Keratinocyte (primary cell): Measurements from ENCODE around the gene PPM1H. TPM values are rescaled to one million over a fixed set of nuclear protein-coding genes. Genes with fewer than 3 reads are reported as not detected.

Experiments
- DNase-seq: peaks from one replicate; pipeline ENCODE4 v3.0.0-alpha.2; 2011; ENCODE audit warnings: low read depth, missing footprints, low spot score
- FAIRE-seq: peaks from 2 replicates; lab custom pipeline; 2011; peaks lifted over from hg19 to GRCh38; lab: Jason Lieb, UNC
- H2AFZ ChIP-seq: 2 replicates; pipeline ENCODE4 v1.6.0; 2012; ENCODE audit warnings: low read length, control low read depth, inconsistent platforms; ENCODE audit not compliant: control insufficient read depth
- H3K27ac ChIP-seq: 2 replicates; pipeline ENCODE4 v1.5.1; 2011; ENCODE audit warnings: low read length; ENCODE audit not compliant: control insufficient read depth, insufficient read depth
- H3K27me3 ChIP-seq: 3 replicates; pipeline ENCODE4 v1.6.0; 2011; ENCODE audit warnings: low read length; ENCODE audit not compliant: control insufficient read depth, insufficient read depth; ENCODE audit errors: extremely low read depth
- H3K36me3 ChIP-seq, 2 experiments: 2 replicates in 1 of 2; 3 replicates in 1 of 2; pipeline ENCODE4 v1.5.1; 2011; ENCODE audit warnings: low read length in 2 of 2, mild to moderate bottlenecking in 1 of 2; ENCODE audit not compliant: control insufficient read depth in 2 of 2, insufficient read depth in 2 of 2; ENCODE audit errors: extremely low read depth in 1 of 2
- H3K4me1 ChIP-seq: 3 replicates; pipeline ENCODE4 v1.5.1; 2011; ENCODE audit warnings: low read length; ENCODE audit not compliant: control insufficient read depth, insufficient read depth; ENCODE audit errors: extremely low read depth
- H3K4me2 ChIP-seq: 3 replicates; pipeline ENCODE4 v1.6.0; 2011; ENCODE audit warnings: low read depth, low read length; ENCODE audit not compliant: control insufficient read depth, insufficient read depth; ENCODE audit errors: extremely low read depth
- H3K4me3 ChIP-seq, 3 experiments: fragments of 200-600 bp in 1 of 3; sonication (generic) in 1 of 3; 2 replicates in 2 of 3; 3 replicates in 1 of 3; pipeline ENCODE4 v1.5.1; 2011 to 2016; ENCODE audit warnings: low read length in 3 of 3, mild to moderate bottlenecking in 3 of 3, control low read depth in 2 of 3, inconsistent platforms in 1 of 3, low read depth in 1 of 3, mixed read lengths in 1 of 3, mixed run types in 1 of 3, moderate library complexity in 1 of 3; ENCODE audit not compliant: control insufficient read depth in 2 of 3, insufficient read depth in 2 of 3; ENCODE audit errors: extremely low read depth in 1 of 3
- H3K79me2 ChIP-seq: 2 replicates; pipeline ENCODE4 v1.6.0; 2012; ENCODE audit warnings: low read length; ENCODE audit not compliant: control insufficient read depth, insufficient read depth
- H3K9ac ChIP-seq: 3 replicates; pipeline ENCODE4 v1.6.0; 2011; ENCODE audit warnings: low read length; ENCODE audit not compliant: control insufficient read depth, insufficient read depth; ENCODE audit errors: extremely low read depth
- H3K9me1 ChIP-seq: 3 replicates; pipeline ENCODE4 v1.6.0; 2011; ENCODE audit warnings: low read length; ENCODE audit not compliant: control insufficient read depth, insufficient read depth; ENCODE audit errors: extremely low read depth
- H3K9me3 ChIP-seq: 2 replicates; pipeline ENCODE4 v1.5.1; 2012; ENCODE audit warnings: low read depth, low read length; ENCODE audit not compliant: control insufficient read depth
- H4K20me1 ChIP-seq: 3 replicates; pipeline ENCODE4 v1.6.0; 2011; ENCODE audit warnings: low read length; ENCODE audit not compliant: control insufficient read depth, insufficient read depth; ENCODE audit errors: extremely low read depth
- EZH2 ChIP-seq: IDR thresholded peaks from one replicate; pipeline ENCODE4 v1.6.1; 2012; ENCODE audit warnings: inconsistent platforms, mild to moderate bottlenecking, low read length, moderate library complexity
- dilution Hi-C: fragments of 300-500 bp; cut with MboI; formaldehyde crosslinking; loops from one replicate; pipeline ENCODE4 v1.7.0; 2020; ENCODE audit warnings: low sequenced_read_pairs; ENCODE audit not compliant: extremely low pct_ligation_motif_present
- polyA plus RNA-seq, 5 experiments: library from polyadenylated mRNA; depleted of rRNA in 3 of 5; stranded (reverse) in 3 of 5; stranded (forward) in 1 of 5; unstranded in 1 of 5; fragments of >200 nt; gene quantifications; 1 replicate in 1 of 5; 2 replicates in 3 of 5; 3 replicates in 1 of 5; pipeline versions ENCODE4 v1.2.1 to v1.2.3, GENCODE V29; 2011 to 2012; ENCODE audit warnings: missing spikeins in 2 of 5, low read depth in 1 of 5, low replicate concordance in 1 of 5
- TF ChIP-seq, protein P1 (sequence below), 3 experiments: IDR thresholded peaks in 1 of 3; conservative IDR thresholded peaks in 1 of 3; optimal IDR thresholded peaks in 1 of 3; 2 replicates in 2 of 3; 3 replicates in 1 of 3; pipeline versions ENCODE3 to v1.5.1; 2011; ENCODE audit warnings: low read length in 3 of 3, mild to moderate bottlenecking in 3 of 3, moderate library complexity in 2 of 3, control low read depth in 1 of 3, inconsistent platforms in 1 of 3; ENCODE audit not compliant: insufficient read depth in 2 of 3; ENCODE audit errors: extremely low read depth in 1 of 3

PPM1H gene
- polyA plus RNA-seq, 1 donor (not counting 4 experiments of a cell fraction or from before 2014, with no cell fraction given): 0.09 TPM

DNA sequence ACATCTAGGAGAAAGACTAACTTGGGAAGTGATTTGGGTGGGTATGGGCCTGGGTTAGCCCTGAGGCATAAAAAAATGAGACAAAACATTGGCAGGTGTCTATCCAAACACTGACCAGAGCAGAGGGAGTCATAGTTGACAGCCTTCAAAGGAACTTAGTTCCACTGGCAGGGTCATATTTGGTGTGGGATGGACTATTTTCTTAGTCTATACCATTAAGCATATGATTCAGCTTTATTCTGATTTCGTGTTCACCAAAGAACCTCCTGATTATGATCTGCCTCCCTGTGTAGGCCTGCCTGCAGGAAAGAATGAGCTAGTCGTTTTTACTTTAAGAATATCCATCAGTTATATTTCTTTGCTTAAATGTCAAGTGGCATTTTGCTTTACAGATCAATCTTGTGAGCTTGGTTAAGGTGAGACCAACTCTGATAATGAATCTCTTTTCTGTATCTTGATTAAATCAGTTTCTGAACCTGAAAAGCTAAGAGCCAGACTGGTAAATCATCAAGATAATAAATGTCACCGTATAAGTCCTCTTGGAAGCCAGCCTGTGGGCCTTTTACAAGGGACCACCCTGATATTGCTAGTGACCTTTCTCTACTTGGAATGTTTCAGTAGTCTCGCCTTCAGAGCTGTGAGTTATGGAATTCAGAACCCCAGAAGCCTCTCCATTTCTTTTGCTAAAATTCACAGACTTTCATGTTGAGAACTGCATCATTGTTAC is 285.4 kb downstream of the PPM1H start:
- no peak for DNase-seq

DNA sequence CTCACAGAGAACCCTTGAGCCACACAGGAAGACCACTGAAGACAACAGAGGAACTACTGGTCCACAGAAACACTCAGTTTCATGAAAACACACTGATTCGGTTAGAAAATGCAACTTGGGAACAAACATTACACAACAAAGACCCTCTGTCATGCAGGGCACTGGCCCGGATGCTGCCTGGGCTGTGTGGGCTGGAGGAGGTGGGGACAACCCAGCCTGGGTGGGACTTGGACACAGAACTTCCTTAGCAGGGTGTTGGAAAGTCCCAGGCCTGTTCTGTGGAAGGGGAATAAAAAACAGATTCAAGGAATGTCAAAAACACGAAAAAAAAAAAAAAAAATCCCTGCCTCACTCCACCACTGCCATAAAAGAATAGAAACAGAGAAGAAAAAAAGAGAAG is 287.4 kb downstream of the PPM1H start:
- no peak overlapping the region for H3K27ac ChIP-seq
- no peaks in the 10 kb centered on the region for H3K9me3 ChIP-seq
- DNase-seq (no peak), FAIRE-seq (no peak)
- no peak overlapping the region for H3K4me3 ChIP-seq
- no peaks in the 10 kb centered on the region for H3K27me3 ChIP-seq
- H3K4me2 ChIP-seq: no peak overlapping the region
- H3K9me1 ChIP-seq: no peaks in the 10 kb centered on the region
- dilution Hi-C loops: no loop called here
- H3K36me3 ChIP-seq: no peaks in the 10 kb centered on the region
- H3K79me2 ChIP-seq: no peaks in the 10 kb centered on the region
- no peak overlapping the region for H2AFZ ChIP-seq
- TF ChIP-seq EZH2: no peak
- TF ChIP-seq, protein P1, sequence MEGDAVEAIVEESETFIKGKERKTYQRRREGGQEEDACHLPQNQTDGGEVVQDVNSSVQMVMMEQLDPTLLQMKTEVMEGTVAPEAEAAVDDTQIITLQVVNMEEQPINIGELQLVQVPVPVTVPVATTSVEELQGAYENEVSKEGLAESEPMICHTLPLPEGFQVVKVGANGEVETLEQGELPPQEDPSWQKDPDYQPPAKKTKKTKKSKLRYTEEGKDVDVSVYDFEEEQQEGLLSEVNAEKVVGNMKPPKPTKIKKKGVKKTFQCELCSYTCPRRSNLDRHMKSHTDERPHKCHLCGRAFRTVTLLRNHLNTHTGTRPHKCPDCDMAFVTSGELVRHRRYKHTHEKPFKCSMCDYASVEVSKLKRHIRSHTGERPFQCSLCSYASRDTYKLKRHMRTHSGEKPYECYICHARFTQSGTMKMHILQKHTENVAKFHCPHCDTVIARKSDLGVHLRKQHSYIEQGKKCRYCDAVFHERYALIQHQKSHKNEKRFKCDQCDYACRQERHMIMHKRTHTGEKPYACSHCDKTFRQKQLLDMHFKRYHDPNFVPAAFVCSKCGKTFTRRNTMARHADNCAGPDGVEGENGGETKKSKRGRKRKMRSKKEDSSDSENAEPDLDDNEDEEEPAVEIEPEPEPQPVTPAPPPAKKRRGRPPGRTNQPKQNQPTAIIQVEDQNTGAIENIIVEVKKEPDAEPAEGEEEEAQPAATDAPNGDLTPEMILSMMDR (optimal IDR thresholded peaks at IDR 0.05 in 1 of 3, IDR thresholded peaks at IDR 0.05 in 1 of 3, conservative IDR thresholded peaks at IDR 0.05 in 1 of 3; ENCODE audit: extremely low read depth in 1 of 3, insufficient read depth in 2 of 3, low read length in 3 of 3): no peak
- no peaks in the 10 kb centered on the region for H4K20me1 ChIP-seq
- H3K9ac ChIP-seq: no peak overlapping the region
- H3K4me1 ChIP-seq: peaks cover 7% of the 10 kb centered on the region

More for the DNA sequence above, 285.4 kb downstream of the PPM1H start:
- peaks cover 7% of the 10 kb centered on the region for H3K4me1 ChIP-seq
- H3K27me3 ChIP-seq: no peaks in the 10 kb centered on the region
- H3K9me3 ChIP-seq: no peaks in the 10 kb centered on the region
- no peak overlapping the region for H3K4me2 ChIP-seq
- peak overlapping the region; percentile 14 for H2AFZ ChIP-seq
- no peak for FAIRE-seq
- no peaks in the 10 kb centered on the region for H3K79me2 ChIP-seq
- dilution Hi-C loops: no loop called here
- TF ChIP-seq EZH2: no peak
- TF ChIP-seq, protein P1 (optimal IDR thresholded peaks at IDR 0.05 in 1 of 3, IDR thresholded peaks at IDR 0.05 in 1 of 3, conservative IDR thresholded peaks at IDR 0.05 in 1 of 3; ENCODE audit: extremely low read depth in 1 of 3, insufficient read depth in 2 of 3, low read length in 3 of 3): no peak
- H3K4me3 ChIP-seq: no peak overlapping the region
- no peaks in the 10 kb centered on the region for H4K20me1 ChIP-seq
- H3K9me1 ChIP-seq: no peaks in the 10 kb centered on the region
- H3K9ac ChIP-seq: no peak overlapping the region
- H3K27ac ChIP-seq: no peak overlapping the region
- no peaks in the 10 kb centered on the region for H3K36me3 ChIP-seq
